Loucy (cell line): ENCODE measurements around the gene SPOCK1.

Source experiments
- H2AFZ ChIP-seq: fragments of 200-600 bp; sonication (generic); 2 replicates; pipeline ENCODE4 v1.6.0; 2016; ENCODE audit warnings: antibody characterized with exemption, mild to moderate bottlenecking, low read length, moderate library complexity
- H3F3A ChIP-seq: fragments of 200-600 bp; 2 replicates; pipeline ENCODE4 v1.6.0; 2016; ENCODE audit warnings: antibody characterized with exemption, low read depth, mild to moderate bottlenecking
- H3K27me3 ChIP-seq: fragments of 200-600 bp; sonication (generic); 2 replicates; pipeline ENCODE4 v1.6.1; 2014; ENCODE audit warnings: low read length, mild to moderate bottlenecking; ENCODE audit not compliant: insufficient read depth, poor library complexity, severe bottlenecking
- H3K36me3 ChIP-seq: fragments of 200-600 bp; sonication (generic); 2 replicates; pipeline ENCODE4 v1.6.1; 2016; ENCODE audit warnings: low read length; ENCODE audit not compliant: insufficient read depth
- H3K4me1 ChIP-seq: fragments of 200-600 bp; sonication (generic); 2 replicates; pipeline ENCODE4 v1.5.1; 2014; ENCODE audit warnings: low read length, mild to moderate bottlenecking; ENCODE audit not compliant: insufficient read depth, poor library complexity, severe bottlenecking
- H3K4me2 ChIP-seq: fragments of 200-600 bp; sonication (generic); 2 replicates; pipeline ENCODE4 v1.6.0; 2014; ENCODE audit warnings: antibody characterized with exemption, low read length, low read depth, mild to moderate bottlenecking; ENCODE audit not compliant: poor library complexity, severe bottlenecking
- H3K4me3 ChIP-seq: fragments of 200-600 bp; sonication (generic); 2 replicates; pipeline ENCODE4 v1.5.1; 2014; ENCODE audit warnings: low read length, mild to moderate bottlenecking, mixed read lengths; ENCODE audit not compliant: poor library complexity, severe bottlenecking
- H3K79me2 ChIP-seq: fragments of 200-600 bp; sonication (generic); 2 replicates; pipeline ENCODE4 v1.6.1; 2014; ENCODE audit warnings: low read length; ENCODE audit not compliant: insufficient read depth
- H3K9ac ChIP-seq: fragments of 200-600 bp; sonication (generic); 2 replicates; pipeline ENCODE4 v1.6.0; 2014; ENCODE audit warnings: mild to moderate bottlenecking, low read depth, low read length, moderate library complexity; ENCODE audit not compliant: poor library complexity, severe bottlenecking
- H3K9me2 ChIP-seq: fragments of 200-600 bp; sonication (generic); replicated peaks from 2 replicates; pipeline ENCODE4 v1.6.1; 2016; ENCODE audit warnings: low read depth, low read length, mixed read lengths
- H3K9me3 ChIP-seq: fragments of 200-600 bp; sonication (generic); 2 replicates; pipeline ENCODE4 v1.6.1; 2014; ENCODE audit warnings: mild to moderate bottlenecking, antibody characterized with exemption, low read length, low read depth; ENCODE audit not compliant: insufficient read depth
- H4K20me1 ChIP-seq: fragments of 200-600 bp; sonication (generic); 2 replicates; pipeline ENCODE4 v1.6.0; 2014; ENCODE audit warnings: antibody characterized with exemption, low read length, mild to moderate bottlenecking; ENCODE audit not compliant: insufficient read depth, poor library complexity, severe bottlenecking
- EZH2phosphoT487 ChIP-seq: fragments of 200-600 bp; IDR thresholded peaks from 2 replicates; pipeline ENCODE4 v1.6.1; 2018; ENCODE audit warnings: antibody characterized with exemption, mild to moderate bottlenecking, moderate library complexity, borderline replicate concordance
- TF ChIP-seq, protein P1 (sequence below): fragments of 200-600 bp; sonication (generic); conservative IDR thresholded peaks from 2 replicates; pipeline ENCODE4 v1.5.1; 2014; ENCODE audit warnings: mild to moderate bottlenecking, antibody characterized with exemption, low read length

Gene SPOCK1

DNA sequence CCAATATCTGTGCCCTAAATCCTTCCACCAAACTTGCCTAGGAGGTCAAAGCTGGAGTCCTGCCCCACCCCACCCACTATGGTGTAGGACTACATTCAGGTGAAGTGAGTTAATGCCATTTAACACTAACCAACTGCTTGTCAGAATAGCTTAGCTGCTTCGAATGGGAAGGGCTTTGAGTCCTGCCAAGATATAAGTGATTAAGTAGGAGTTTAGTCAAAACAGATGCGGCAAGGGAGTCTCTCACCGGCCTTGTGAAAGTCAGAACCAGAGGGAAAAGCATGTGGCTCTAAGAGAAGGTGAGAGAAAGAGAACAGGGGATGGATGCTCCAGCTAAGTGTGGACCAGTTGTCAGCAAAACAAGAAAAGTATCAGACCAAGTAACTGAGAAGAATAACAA, 132.6 kb downstream of the SPOCK1 start:
- no peaks in the 10 kb centered on the region for H3K27me3 ChIP-seq
- no peaks in the 10 kb centered on the region for H3K4me1 ChIP-seq
- TF ChIP-seq EZH2phosphoT487: no peak
- TF ChIP-seq, protein P1, sequence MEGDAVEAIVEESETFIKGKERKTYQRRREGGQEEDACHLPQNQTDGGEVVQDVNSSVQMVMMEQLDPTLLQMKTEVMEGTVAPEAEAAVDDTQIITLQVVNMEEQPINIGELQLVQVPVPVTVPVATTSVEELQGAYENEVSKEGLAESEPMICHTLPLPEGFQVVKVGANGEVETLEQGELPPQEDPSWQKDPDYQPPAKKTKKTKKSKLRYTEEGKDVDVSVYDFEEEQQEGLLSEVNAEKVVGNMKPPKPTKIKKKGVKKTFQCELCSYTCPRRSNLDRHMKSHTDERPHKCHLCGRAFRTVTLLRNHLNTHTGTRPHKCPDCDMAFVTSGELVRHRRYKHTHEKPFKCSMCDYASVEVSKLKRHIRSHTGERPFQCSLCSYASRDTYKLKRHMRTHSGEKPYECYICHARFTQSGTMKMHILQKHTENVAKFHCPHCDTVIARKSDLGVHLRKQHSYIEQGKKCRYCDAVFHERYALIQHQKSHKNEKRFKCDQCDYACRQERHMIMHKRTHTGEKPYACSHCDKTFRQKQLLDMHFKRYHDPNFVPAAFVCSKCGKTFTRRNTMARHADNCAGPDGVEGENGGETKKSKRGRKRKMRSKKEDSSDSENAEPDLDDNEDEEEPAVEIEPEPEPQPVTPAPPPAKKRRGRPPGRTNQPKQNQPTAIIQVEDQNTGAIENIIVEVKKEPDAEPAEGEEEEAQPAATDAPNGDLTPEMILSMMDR: no peak
- no peak overlapping the region for H3K4me2 ChIP-seq
- H3K36me3 ChIP-seq: no peaks in the 10 kb centered on the region
- no peak overlapping the region for H3K9ac ChIP-seq
- no peaks in the 10 kb centered on the region for H4K20me1 ChIP-seq
- no peak overlapping the region for H2AFZ ChIP-seq
- H3F3A ChIP-seq: no peaks in the 10 kb centered on the region
- no peaks in the 10 kb centered on the region for H3K9me3 ChIP-seq
- no peaks in the 10 kb centered on the region for H3K9me2 ChIP-seq
- no peaks in the 10 kb centered on the region for H3K79me2 ChIP-seq
- no peak overlapping the region for H3K4me3 ChIP-seq

DNA sequence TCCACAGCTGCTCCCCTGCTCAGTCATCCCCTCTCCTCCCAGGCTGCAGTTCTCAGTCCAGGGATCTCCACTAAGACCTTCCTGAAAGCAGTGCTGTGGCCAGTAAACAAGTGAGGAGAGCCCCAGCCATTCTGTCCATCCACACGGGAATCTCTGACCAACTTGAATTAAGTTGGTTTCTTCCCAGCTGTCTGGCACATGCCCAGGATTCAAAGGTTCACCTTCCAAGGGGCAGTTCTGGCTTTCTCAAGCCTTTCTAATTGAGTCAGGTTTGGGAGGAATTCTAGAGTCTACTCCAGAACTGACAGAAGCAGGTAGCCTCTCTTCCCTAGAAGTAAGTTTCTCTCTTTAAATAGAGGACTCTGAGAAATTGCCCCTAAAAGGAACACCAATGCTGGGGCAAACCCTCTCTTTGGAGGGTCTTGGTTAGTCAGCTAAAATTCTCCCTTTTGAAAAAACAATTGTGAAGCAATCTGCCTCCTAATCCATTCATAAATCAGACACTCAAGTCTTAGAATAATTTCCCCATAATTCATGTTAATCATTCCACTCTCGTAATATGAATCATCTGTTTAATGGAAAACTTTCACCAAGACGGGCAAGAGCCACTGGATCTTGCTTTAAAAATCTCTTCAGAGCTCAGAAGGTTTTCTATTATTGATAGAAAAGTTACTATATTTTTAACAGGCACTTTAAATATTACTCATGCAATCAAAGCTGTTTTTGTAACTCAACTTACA, 133.8 kb downstream of the SPOCK1 start:
- no peak overlapping the region for H2AFZ ChIP-seq
- no peaks in the 10 kb centered on the region for H3K9me3 ChIP-seq
- no peak overlapping the region for H3K9ac ChIP-seq
- no peak overlapping the region for H3K4me2 ChIP-seq
- no peaks in the 10 kb centered on the region for H3K27me3 ChIP-seq
- no peaks in the 10 kb centered on the region for H3F3A ChIP-seq
- H3K79me2 ChIP-seq: no peaks in the 10 kb centered on the region
- no peak for TF ChIP-seq EZH2phosphoT487
- TF ChIP-seq, protein P1: no peak
- H4K20me1 ChIP-seq: no peaks in the 10 kb centered on the region
- H3K9me2 ChIP-seq: no peaks in the 10 kb centered on the region
- H3K4me3 ChIP-seq: no peak overlapping the region
- H3K4me1 ChIP-seq: no peaks in the 10 kb centered on the region
- H3K36me3 ChIP-seq: no peaks in the 10 kb centered on the region

DNA sequence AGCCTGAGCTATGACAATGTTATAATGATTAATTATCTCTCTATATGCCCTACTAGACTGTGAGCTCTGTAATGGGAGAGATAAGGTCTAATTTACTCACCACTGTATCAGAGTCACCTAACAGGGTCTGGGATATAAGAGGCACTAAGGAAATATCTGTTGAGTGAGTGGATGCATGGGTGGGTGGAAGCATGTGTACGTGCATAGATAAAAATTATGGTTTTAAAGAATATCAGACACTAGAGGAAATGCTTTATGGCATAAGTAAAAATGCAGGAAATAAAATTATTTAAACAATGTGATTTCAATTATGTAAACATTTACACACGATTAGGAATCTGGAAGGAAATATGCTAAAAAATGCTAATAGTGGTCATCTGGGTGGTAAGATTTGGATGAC, 137.8 kb downstream of the SPOCK1 start:
- H2AFZ ChIP-seq: no peak overlapping the region
- no peaks in the 10 kb centered on the region for H3K9me2 ChIP-seq
- no peaks in the 10 kb centered on the region for H3F3A ChIP-seq
- no peak overlapping the region for H3K4me2 ChIP-seq
- H3K79me2 ChIP-seq: no peaks in the 10 kb centered on the region
- H3K4me1 ChIP-seq: no peaks in the 10 kb centered on the region
- TF ChIP-seq, protein P1: no peak
- no peak for TF ChIP-seq EZH2phosphoT487
- no peaks in the 10 kb centered on the region for H4K20me1 ChIP-seq
- H3K36me3 ChIP-seq: no peaks in the 10 kb centered on the region
- H3K9me3 ChIP-seq: no peaks in the 10 kb centered on the region
- H3K27me3 ChIP-seq: no peaks in the 10 kb centered on the region
- no peak overlapping the region for H3K4me3 ChIP-seq
- H3K9ac ChIP-seq: no peak overlapping the region
